ENCODE data around the gene CYP4F2.
"Not testable (repeated sequence)": the region's sequence is repeated elsewhere in the genome, so short reads cannot be mapped to it uniquely, and the experiment has no call there.

Gene CYP4F2

DNA sequence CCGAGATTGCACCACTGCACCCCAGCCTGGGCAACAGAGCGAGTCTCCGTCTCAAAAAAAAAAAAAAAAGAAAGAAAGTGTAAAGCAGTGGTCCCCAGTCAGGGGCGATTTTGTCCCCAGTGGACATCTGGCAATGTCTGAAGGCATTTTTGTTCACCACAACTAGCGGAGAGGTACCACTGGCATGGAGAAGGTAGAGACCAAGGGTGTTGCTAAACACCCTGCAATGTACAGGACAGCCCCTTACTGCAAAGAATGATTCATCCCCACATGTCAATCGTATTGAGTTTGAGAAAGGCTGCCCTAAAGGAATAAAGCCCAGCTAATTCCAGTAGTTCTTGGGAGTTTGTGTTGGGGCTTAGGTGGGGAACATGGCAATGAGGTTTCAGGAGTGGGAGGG is 38.7 kb downstream of the CYP4F2 start:
- H3K4me3 ChIP-seq (ENCODE audit: low read length), result no peak overlapping the region
- TF ChIP-seq, protein P1, sequence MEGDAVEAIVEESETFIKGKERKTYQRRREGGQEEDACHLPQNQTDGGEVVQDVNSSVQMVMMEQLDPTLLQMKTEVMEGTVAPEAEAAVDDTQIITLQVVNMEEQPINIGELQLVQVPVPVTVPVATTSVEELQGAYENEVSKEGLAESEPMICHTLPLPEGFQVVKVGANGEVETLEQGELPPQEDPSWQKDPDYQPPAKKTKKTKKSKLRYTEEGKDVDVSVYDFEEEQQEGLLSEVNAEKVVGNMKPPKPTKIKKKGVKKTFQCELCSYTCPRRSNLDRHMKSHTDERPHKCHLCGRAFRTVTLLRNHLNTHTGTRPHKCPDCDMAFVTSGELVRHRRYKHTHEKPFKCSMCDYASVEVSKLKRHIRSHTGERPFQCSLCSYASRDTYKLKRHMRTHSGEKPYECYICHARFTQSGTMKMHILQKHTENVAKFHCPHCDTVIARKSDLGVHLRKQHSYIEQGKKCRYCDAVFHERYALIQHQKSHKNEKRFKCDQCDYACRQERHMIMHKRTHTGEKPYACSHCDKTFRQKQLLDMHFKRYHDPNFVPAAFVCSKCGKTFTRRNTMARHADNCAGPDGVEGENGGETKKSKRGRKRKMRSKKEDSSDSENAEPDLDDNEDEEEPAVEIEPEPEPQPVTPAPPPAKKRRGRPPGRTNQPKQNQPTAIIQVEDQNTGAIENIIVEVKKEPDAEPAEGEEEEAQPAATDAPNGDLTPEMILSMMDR (conservative IDR thresholded peaks at IDR 0.05; ENCODE audit: low read depth, low read length), result no peak
- no peak for DNase-seq (ENCODE audit: low read depth)

DNA sequence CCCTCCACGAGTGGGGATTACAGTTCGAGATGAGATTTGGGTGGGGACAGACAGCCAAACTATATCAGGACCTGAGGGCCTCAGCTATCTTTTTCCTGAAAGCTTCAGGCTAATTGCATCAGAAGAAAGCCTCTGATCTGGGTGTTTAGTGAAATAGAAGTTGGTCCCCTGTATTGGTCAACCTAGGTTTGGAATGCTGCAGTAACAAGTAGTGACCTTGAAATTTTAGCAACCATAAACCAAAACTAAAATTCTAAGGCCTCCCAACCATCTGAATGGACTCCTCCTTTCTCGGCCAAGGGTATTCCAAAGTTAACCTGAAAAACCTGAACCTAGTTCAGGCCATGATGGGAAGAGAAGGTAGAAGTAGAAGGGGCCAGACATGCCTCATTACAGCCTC is 47.5 kb downstream of the CYP4F2 start:
- TF ChIP-seq, protein P1 (conservative IDR thresholded peaks at IDR 0.05; ENCODE audit: low read depth, low read length), result no peak
- DNase-seq (ENCODE audit: low read depth), result no peak
- no peak overlapping the region for H3K4me3 ChIP-seq (ENCODE audit: low read length)

DNA sequence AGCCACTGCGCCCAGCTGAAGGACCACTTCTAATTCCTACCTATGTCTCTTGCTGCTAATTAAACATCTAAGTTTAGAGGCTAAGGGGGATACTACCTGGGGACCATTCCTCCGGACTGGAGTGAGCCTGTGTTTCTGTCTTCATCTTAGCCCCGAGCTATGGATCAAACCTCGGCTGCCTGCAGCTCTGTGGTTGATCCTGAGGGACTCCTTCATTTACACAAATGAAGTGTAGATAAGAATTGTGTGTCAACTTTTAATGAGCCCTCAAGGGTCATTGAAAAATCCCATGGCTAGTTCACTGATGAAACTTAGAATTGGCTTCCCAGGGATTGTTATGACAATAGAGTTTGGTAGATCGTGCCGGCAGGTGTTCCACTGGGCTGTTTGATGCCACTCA is 51.0 kb downstream of the CYP4F2 start:
- no peak overlapping the region for H3K4me3 ChIP-seq (ENCODE audit: low read length)
- TF ChIP-seq, protein P1 (conservative IDR thresholded peaks at IDR 0.05; ENCODE audit: low read depth, low read length), result no peak
- no peak for DNase-seq (ENCODE audit: low read depth)

DNA sequence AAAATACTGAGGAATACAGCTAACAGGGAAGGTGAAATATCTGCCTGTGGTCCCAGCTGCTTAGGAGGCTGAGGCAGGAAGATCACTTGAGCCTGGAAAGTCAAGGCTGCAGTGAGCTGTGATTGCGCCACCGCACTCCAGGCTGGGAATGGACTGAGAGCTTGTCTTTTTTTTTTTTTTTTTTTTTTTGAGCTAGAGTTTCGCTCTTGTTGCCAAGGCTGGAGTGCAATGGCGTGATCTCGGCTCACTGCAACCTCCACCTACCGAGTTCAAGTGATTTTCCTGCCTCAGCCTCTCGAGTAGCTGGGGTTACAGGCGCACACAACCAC is 54.0 kb downstream of the CYP4F2 start:
- DNase-seq (ENCODE audit: low read depth); H3K4me3 ChIP-seq (ENCODE audit: low read length): not testable (repeated sequence)

DNA sequence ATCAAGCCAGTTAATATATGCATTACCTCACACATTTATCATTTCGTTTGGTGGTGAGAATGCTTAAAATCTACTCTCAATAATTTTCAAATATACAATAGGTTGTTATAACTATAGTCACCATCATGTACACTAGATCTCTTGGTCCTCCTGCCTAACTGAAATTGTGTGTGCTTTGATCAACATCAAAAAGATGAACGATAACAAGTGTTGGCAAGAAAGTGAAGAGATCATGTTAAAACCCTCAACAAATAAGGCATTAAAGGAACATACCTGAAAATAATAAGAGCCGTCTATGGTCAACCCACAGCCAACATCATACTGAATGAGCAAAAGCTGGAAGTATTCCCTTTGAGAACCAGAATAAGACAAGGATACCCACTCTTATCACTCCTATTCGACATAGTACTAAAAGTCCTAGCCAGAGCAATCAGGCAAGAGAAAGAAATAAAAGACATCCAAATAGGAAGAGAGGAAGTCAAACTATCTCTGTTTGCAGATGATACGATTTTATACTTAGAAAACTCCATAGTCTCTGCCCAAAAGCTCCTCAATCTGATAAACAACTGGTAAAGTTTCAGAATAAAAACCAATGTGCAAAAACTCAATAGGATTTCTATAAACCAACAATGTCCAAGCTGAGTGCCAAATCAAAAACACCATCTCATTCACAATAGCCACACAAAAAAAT is 54.5 kb downstream of the CYP4F2 start:
- no peak overlapping the region for H3K4me3 ChIP-seq (ENCODE audit: low read length)
- TF ChIP-seq, protein P1 (conservative IDR thresholded peaks at IDR 0.05; ENCODE audit: low read depth, low read length), result no peak
- no peak for DNase-seq (ENCODE audit: low read depth)

DNA sequence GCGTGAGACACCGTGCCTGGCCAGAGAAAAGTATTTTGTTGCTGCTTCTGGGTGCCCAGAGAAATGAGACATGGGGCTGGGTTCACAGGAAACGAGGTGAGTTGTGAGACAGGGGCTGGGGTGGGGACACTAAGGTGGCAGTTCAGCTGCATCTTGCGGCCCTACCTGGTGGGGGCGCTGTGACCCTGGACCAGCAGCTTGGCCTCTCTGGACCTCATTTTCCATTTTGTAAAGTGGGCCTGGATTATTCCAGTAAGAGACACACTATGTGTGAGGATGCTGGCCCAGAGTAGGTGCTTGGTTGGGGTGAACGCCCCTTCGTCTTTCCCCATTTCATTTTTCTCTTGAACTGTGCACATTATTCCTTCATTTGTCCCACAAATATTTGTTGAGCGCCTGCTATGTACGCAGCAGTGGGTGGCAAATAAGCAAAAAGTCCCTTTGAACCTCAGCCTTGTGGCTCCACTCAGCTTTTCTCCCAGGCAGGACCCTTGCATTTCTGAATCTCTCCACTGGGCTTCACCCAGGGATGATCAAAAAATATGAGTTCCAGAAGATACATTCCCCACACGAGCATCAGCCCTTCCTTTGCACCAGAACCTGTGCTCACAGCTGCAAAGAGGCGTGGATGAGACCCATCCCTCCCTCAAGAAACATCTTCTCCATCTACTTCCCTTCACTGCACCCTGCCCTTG is 55.9 kb downstream of the CYP4F2 start:
- H3K4me3 ChIP-seq (ENCODE audit: low read length), result no peak overlapping the region
- TF ChIP-seq, protein P1 (conservative IDR thresholded peaks at IDR 0.05; ENCODE audit: low read depth, low read length), result peak; percentile 10
- DNase-seq (ENCODE audit: low read depth), result no peak

DNA sequence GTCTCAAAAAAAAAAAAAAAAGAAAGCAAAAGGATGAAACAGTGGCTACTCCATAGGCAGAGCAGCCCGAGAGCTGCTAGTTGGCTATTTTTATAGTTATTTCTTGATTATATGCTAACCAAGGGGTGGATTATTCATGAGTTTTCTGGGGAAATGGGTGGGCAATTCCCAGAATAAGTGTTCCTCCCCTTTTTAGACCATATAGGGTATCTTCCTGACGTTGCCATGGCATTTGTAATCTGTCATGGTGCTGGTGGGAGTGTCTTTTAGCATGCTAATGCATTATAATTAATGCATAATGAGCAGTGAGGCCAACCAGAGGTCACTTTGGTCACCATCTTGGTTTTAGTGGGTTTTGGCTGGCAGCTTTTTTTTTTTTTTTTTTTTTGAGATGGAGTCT is 57.0 kb downstream of the CYP4F2 start:
- DNase-seq (ENCODE audit: low read depth), result no peak
- no peak overlapping the region for H3K4me3 ChIP-seq (ENCODE audit: low read length)
- TF ChIP-seq, protein P1 (conservative IDR thresholded peaks at IDR 0.05; ENCODE audit: low read depth, low read length), result no peak

DNA sequence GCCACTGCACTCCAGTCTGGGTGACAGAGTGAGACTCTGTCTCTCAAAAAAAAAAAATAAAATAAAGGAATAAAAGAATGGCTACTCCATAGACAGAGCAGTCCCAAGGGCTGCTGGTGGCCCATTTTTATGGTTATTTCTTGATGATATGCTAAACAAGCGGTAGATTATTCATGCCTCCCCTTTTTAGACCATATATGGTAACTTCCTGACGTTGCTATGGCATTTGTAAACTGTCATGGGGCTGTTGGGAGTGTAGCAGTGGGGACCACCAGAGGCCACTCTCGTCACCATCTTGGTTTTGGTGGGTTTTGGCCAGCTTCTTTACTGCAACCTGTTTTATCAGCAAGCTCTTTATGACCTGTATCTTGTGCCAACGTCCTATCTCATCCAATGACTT is 58.0 kb downstream of the CYP4F2 start:
- not testable (repeated sequence) for H3K4me3 ChIP-seq (ENCODE audit: low read length); DNase-seq (ENCODE audit: low read depth)
